ENCODE data around the gene NRAP. TPM values are rescaled to one million over a fixed set of nuclear protein-coding genes. Genes with fewer than 3 reads are reported as not detected.

The NRAP gene
- total RNA-seq, 3 donors from 2014 or later, result not detected

- TF ChIP-seq POLR2AphosphoS5 (IDR thresholded peaks at IDR 0.05) (no peak), POLR2A (IDR thresholded peaks at IDR 0.05) (no peak), CTCF (IDR thresholded peaks at IDR 0.05) (no peak)
- Histone ChIP-seq H3K27ac (no peak overlapping the region), H3K9me3 (no peaks in the 10 kb centered on the region), H3K4me1 (peaks cover 0 to 6% of the 10 kb centered on the region in 2 donors), H3K36me3 (no peaks in the 10 kb centered on the region), H3K4me3 (no peak overlapping the region), H3K27me3 (no peaks in the 10 kb centered on the region)
- intact Hi-C loops (cut with DNase I; ENCODE audit: low total_unique reads), result no loop called here
- no peak for DNase-seq (ENCODE audit: low spot score in 2 of 2)
These were observed 114.0 kb downstream of the NRAP start for GRCh38 chr10:113549856-113550255.

- intact Hi-C loops (cut with DNase I; ENCODE audit: low total_unique reads), result no loop called here
- H3K27ac ChIP-seq, result no peak overlapping the region
- H3K9me3 ChIP-seq, result no peaks in the 10 kb centered on the region
- DNase-seq (ENCODE audit: low spot score in 2 of 2), result no peak
- no peak for TF ChIP-seq POLR2A (IDR thresholded peaks at IDR 0.05)
- no peaks in the 10 kb centered on the region for H3K4me1 ChIP-seq
- no peaks in the 10 kb centered on the region for H3K36me3 ChIP-seq
- no peaks in the 10 kb centered on the region for H3K27me3 ChIP-seq
- no peak overlapping the region for H3K4me3 ChIP-seq
These were observed 116.4 kb downstream of the NRAP start for GRCh38 chr10:113547426-113547825.

- Histone ChIP-seq H3K27ac (no peak overlapping the region), H3K36me3 (no peaks in the 10 kb centered on the region), H3K27me3 (no peaks in the 10 kb centered on the region), H3K4me3 (no peak overlapping the region), H3K9me3 (no peaks in the 10 kb centered on the region), H3K4me1 (no peaks in the 10 kb centered on the region)
- no peak for TF ChIP-seq POLR2A (IDR thresholded peaks at IDR 0.05)
- TF ChIP-seq POLR2AphosphoS5 (IDR thresholded peaks at IDR 0.05), result no peak
- intact Hi-C loops (cut with DNase I; ENCODE audit: low total_unique reads), result no loop called here
- no peak for DNase-seq (ENCODE audit: low spot score in 2 of 2)
These were observed 119.4 kb downstream of the NRAP start for GRCh38 chr10:113544392-113544791.

GRCh38 chr10:113543107-113543955, 120.5 kb downstream of the NRAP start:
- no peaks in the 10 kb centered on the region for H3K27me3 ChIP-seq
- no peaks in the 10 kb centered on the region for H3K9me3 ChIP-seq
- no peak for DNase-seq (ENCODE audit: low spot score in 2 of 2)
- TF ChIP-seq CTCF (IDR thresholded peaks at IDR 0.05) (no peak), POLR2A (IDR thresholded peaks at IDR 0.05) (no peak), POLR2AphosphoS5 (IDR thresholded peaks at IDR 0.05) (no peak)
- no peak overlapping the region for H3K27ac ChIP-seq
- no peaks in the 10 kb centered on the region for H3K4me1 ChIP-seq
- no peaks in the 10 kb centered on the region for H3K36me3 ChIP-seq
- H3K4me3 ChIP-seq, result no peak overlapping the region
- intact Hi-C loops (cut with DNase I; ENCODE audit: low total_unique reads), result no loop called here

GRCh38 chr10:113541549-113541927, 122.3 kb downstream of the NRAP start:
- no peak for DNase-seq (ENCODE audit: low spot score in 2 of 2)
- H3K27ac ChIP-seq, result no peak overlapping the region
- H3K4me3 ChIP-seq, result no peak overlapping the region
- TF ChIP-seq POLR2AphosphoS5 (IDR thresholded peaks at IDR 0.05) (no peak), CTCF (IDR thresholded peaks at IDR 0.05) (no peak)
- no peaks in the 10 kb centered on the region for H3K27me3 ChIP-seq
- intact Hi-C loops (cut with DNase I; ENCODE audit: low total_unique reads), result no loop called here
- H3K9me3 ChIP-seq, result no peaks in the 10 kb centered on the region
- no peaks in the 10 kb centered on the region for H3K4me1 ChIP-seq
- no peaks in the 10 kb centered on the region for H3K36me3 ChIP-seq

- H3K36me3 ChIP-seq, result no peaks in the 10 kb centered on the region
- H3K4me1 ChIP-seq, result no peaks in the 10 kb centered on the region
- no peaks in the 10 kb centered on the region for H3K9me3 ChIP-seq
- DNase-seq (ENCODE audit: low spot score in 2 of 2), result no peak
- intact Hi-C loops (cut with DNase I; ENCODE audit: low total_unique reads), result no loop called here
- no peaks in the 10 kb centered on the region for H3K27me3 ChIP-seq
- no peak overlapping the region for H3K4me3 ChIP-seq
- TF ChIP-seq POLR2AphosphoS5 (IDR thresholded peaks at IDR 0.05) (no peak), CTCF (IDR thresholded peaks at IDR 0.05) (no peak), POLR2A (IDR thresholded peaks at IDR 0.05) (no peak)
- no peak overlapping the region for H3K27ac ChIP-seq
These were observed 122.8 kb downstream of the NRAP start for GRCh38 chr10:113540845-113541548.
